ENCODE measurements around the gene AGAP3.

DNA sequence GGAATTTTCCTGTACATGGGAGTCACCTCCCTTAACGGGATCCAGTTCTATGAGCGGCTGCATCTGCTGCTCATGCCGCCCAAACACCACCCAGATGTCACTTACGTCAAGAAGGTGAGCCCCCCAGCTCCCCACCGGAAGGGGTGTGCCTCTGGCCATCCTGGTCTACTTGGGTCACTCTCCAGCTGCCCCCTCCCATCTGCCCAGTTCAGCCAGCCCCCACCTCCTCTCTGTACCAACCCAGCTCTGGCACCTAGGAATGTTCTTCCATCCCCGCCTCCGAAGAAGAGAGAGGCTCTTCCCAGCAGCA, 10.7 kb upstream of the AGAP3 start:
- no peak for TF ChIP-seq FOXP2 (optimal IDR thresholded peaks at IDR 0.05; ENCODE audit: borderline replicate concordance, extremely low read depth, extremely low read length, insufficient read depth)
- no peak for TF ChIP-seq POLR2AphosphoS5 (IDR thresholded peaks at IDR 0.05; ENCODE audit: low read depth, low read length)
- no peak for TF ChIP-seq SIN3A (IDR thresholded peaks at IDR 0.05; ENCODE audit: borderline replicate concordance, insufficient read depth, low read length)
- TF ChIP-seq TAF1 (IDR thresholded peaks at IDR 0.05; ENCODE audit: borderline replicate concordance, insufficient read depth, low read length) = no peak
- TF ChIP-seq, protein P1, sequence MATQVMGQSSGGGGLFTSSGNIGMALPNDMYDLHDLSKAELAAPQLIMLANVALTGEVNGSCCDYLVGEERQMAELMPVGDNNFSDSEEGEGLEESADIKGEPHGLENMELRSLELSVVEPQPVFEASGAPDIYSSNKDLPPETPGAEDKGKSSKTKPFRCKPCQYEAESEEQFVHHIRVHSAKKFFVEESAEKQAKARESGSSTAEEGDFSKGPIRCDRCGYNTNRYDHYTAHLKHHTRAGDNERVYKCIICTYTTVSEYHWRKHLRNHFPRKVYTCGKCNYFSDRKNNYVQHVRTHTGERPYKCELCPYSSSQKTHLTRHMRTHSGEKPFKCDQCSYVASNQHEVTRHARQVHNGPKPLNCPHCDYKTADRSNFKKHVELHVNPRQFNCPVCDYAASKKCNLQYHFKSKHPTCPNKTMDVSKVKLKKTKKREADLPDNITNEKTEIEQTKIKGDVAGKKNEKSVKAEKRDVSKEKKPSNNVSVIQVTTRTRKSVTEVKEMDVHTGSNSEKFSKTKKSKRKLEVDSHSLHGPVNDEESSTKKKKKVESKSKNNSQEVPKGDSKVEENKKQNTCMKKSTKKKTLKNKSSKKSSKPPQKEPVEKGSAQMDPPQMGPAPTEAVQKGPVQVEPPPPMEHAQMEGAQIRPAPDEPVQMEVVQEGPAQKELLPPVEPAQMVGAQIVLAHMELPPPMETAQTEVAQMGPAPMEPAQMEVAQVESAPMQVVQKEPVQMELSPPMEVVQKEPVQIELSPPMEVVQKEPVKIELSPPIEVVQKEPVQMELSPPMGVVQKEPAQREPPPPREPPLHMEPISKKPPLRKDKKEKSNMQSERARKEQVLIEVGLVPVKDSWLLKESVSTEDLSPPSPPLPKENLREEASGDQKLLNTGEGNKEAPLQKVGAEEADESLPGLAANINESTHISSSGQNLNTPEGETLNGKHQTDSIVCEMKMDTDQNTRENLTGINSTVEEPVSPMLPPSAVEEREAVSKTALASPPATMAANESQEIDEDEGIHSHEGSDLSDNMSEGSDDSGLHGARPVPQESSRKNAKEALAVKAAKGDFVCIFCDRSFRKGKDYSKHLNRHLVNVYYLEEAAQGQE (IDR thresholded peaks at IDR 0.05; ENCODE audit: insufficient read depth in 1 of 2, low read depth in 2 of 2, low read length in 2 of 2) = no peak

Data from PFSK-1 (cell line).